GM19467 (cell line): Measurements from ENCODE around the gene FANK1.

Source experiments
- ATAC-seq: cut with Tn5 transposase; IDR thresholded peaks from one replicate; pipeline ENCODE4 v1.9.1; 2021; ENCODE audit warnings: mild to moderate bottlenecking, moderate library complexity; ENCODE audit not compliant: unreplicated experiment

Gene FANK1

DNA sequence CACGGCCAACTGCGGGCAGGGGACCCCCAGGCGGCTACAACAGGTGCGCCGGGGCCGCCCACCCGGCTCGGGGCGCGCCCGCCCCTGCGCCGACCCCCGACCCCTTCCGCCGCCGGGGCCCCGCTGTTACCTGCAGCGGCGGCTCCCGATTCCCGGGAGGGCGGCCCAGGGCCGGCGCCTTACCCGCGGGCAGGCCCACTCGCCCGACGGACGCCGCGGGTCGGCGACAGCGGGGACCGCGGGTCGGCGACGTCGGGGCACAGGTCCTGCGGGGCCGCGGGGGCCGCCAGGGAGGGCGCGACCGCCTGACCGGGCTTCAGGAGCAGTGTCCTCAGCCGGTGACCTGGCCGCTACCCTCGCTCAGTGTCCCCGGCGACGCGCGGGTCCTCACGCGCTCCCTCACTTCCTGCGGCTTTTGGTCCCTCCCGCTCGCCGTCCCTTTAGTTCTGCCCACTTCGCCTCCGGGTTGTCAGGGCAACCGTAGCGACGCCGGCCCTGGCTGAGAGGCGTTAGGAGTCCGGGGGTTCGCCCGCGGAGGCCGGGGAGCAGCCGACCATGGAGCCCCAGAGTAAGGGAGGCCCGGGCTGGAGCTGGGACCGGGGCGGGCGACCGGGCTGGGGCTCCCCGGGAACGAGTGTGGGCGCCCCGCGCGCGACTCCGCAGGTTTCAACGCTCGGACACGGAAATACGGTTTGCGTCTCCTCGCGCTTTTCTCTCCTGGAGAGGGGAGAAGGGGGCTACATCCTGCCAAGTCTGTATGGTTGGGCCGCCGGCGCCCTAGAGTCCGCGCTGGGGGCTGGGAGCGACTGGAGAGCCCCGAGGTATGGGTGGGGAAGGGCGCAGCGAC is at the start of gene FANK1:
Gene FANK1 (plus strand): TSS at position 477 of the 847 bp plus-strand sequence. CDS start 79 bp downstream, at position 556.
- peak; percentile 85 for ATAC-seq

DNA sequence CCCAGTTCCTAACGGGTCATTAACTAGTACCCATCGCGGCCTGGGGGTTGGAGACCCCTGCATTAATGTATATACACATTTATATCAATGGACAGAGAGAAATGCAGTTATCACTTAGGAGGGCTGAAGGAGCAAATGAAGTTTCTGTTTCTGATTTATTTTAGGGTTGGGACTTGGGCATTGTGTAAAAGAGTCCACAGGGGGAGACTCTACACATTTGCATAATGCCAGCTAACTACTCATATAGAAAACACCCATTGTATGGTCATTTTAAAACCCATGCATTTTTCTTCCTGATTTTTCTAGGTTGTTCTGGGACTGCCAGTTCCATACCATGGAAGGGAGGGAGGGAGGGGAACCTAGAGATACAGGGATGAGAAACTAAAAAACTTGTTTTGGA is 49.5 kb upstream of the FANK1 start:
- no peak for ATAC-seq

GRCh38 chr10:125848371-125848770 is 48.0 kb upstream of the FANK1 start:
- ATAC-seq, result no peak

DNA sequence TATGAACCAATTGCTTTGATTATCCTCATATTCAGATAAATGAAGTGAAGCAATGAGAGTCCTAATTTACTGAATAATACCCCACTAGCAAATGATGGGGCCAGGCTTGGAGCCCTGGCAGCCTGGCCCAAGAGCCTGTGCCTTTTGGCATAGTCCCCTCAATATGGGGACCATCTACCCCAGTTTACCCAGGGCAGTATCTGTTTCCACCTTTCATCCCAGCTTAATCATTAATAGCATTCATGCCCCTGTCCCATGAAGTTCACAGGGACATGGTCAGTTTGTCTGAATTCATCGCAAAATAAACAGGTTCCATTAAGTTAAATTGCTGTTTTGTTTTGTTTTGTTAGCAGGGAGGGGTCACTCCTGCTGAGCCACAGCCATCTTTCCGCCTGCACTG is 47.5 kb upstream of the FANK1 start:
- no peak for ATAC-seq

- ATAC-seq, result no peak
Measured at GRCh38 chr10:125849448-125849847, 46.9 kb upstream of the FANK1 start.

DNA sequence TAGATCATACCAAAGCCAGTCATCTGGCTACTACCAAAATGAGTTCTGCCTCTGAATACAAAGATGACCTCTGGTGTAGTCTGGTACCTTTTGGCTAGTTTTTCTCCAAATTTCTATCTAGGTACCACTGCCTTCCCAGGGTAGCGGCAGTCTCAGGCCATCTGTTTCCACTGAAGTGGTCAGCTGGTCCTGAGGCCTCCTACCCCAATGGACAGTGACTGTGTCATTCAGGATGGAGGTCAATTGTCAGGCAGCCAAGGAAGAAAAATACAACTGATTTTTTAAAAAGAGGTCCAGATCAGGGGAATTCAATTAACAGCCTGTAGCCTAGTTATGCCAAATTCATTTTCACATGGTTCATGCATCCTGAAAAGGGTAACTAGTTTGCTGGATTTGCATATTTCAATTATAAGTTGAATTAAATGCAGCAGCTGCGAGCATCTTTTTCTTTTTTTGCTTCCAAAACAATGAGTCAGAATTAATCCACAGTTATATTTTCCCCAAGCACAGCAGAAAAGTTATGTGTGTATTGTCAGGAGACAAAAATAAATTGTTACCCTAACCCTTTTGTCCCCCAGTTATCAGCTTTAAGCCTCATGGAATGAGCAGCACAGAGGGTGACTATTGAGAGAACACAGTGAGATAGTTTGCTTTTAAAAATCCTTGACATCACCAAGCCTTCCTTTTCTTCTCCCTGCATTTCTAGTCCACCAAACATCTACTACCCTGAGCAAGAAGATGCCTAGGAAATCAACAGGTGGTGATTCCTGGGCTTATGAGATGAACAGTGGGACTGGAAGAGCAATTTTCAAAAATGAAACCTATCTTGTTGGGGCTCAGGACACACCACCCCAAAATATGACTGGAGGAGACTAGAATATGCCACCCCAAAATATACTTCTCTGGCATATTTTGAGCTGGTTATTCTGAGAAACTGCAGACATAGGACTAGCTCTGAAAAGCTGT is 45.3 kb upstream of the FANK1 start:
- ATAC-seq, result no peak

- ATAC-seq, result no peak
Measured at GRCh38 chr10:125852487-125852886, 43.9 kb upstream of the FANK1 start.

DNA sequence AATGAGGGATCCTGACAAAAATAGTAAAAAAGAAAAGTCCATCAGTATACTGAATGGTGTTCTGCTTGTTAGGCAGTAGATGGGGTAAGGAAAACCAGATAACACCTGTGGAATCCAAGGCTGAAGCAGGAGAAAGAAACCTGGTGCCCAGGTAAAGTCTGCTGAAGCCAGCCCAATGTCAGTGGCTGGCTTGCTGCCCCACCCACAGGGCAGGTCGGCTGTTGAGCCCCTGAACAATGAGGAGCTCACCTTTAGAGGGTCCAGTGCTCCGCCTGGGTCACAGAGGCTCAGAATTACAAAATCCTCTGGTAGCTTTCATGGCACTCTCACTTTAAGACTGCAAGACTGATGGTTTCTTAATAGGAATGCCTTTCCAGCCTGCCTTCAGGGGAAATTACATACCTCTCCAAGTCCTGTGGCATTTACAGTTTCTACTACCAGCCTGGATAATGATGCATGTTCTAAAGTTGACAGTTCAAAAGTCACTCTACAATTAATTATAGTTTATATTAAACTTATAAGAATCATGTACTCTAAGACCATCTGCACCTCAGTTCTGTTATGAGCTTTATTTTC is 39.1 kb upstream of the FANK1 start:
- no peak for ATAC-seq

GRCh38 chr10:125859128-125859817 is 37.1 kb upstream of the FANK1 start:
- ATAC-seq, result no peak

GRCh38 chr10:125865120-125865519 is 31.2 kb upstream of the FANK1 start:
- ATAC-seq, result no peak

DNA sequence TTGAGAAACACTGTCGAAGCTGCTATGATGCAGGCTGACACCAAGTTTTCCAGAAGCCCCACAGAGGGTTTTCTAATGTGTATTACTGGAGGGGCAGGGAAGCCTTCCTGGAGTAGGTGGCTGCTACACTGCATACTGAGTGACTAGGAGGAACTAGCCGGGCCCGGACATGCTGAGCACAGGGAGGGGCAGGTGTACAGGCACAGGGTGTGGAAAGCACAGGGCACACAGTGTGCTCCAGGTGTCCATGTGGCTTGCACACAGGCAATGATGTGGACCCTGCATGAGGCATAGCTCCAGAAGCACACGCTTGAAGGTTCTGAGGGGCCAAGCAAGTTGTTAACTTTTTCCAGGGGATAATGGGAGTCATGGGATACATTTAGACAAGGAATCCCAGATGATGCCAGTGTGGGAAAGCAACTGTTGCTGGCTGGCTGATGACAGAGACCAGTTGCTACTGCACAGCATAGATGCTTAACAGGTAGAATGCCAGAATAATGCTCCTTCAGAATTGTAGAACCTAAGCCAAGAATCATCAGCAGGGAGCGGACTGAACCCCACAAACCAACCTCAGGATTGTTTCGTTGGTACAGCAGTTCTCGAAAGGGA is 29.8 kb upstream of the FANK1 start:
- ATAC-seq, result no peak

GRCh38 chr10:125868372-125868975 is 27.9 kb upstream of the FANK1 start:
- ATAC-seq, result no peak

DNA sequence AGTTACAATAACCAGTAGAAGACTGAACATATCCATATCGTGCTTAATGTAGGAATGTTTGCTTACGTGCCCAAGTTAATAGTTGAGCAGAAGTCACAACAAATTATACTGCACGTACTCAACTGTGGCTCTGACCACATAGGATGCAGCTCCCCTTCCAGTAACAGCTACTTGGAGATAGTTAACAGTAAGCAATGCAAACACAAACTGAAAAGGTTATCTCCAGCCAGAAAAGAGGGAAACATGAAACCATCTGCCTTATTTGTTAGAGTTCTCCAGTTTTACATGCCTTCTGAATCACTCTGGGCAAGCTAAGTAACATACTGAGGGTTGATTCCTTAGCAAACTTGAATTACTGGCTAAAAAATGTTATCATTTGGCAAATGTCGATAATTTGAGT is 25.0 kb upstream of the FANK1 start:
- no peak for ATAC-seq

GRCh38 chr10:125878957-125879835 is 17.2 kb upstream of the FANK1 start:
- ATAC-seq, result no peak

DNA sequence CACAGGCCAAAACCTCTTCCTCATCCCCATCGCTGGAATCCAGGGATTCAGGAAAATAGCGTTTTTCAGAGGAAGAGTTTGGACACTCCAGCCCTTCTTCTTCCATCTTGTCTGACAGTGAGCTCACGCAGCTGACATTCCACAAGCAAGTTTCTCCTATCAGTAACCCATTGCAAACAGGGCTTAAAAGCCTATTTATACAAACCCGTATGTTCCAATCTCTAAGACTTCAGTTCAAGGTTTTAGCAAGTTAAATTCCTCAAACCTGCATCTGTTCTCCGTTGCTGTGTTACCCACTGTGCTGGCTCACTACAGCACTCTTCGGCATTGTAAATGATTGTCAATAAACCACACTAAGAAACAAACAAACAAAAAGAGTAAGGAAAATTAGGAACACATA is 15.6 kb upstream of the FANK1 start:
- ATAC-seq, result no peak

- ATAC-seq, result no peak
Measured at GRCh38 chr10:125881192-125881591, 15.2 kb upstream of the FANK1 start, which contains the start of gene DHX32. Gene DHX32, minus strand, starts transcription at chr10:125881292. Its CDS starts 468 bp downstream, at chr10:125880824.

DNA sequence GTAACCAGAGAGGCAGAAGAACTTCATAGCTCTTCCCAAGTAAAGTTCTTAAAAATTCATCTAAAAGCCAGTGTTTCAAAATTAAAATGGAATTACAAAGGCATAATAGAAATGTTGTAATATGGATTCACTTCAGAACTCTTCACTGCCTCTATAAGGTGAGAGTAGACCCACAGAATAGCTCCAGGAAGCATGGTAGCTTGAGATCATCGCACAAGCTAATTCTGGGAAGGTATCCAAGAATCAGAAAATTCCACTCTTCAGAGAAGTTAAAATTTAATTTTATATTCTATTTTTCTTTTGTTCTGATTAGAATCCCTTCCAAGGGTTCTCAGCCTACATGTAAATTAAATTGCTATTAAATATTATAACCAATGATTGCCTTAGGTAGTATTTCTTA is 13.8 kb upstream of the FANK1 start:
- ATAC-seq, result no peak

DNA sequence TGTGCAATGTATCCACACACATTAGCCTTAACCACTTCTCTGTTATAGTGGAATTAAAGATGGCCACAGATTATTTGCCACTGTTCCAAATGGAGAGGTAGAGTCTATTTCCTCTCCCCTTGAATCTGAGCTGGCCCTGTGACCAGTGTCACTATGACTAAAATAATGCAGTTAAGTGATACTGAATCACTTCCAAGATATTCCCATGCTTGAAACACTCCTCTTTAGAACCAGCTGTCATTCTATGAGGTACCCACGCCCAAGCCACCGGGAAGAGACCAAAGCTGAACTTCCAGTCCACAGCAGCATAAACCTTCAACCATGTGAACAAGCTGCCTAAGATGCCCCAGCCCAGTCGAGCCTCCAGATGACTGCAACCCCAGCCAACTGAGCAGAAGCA is 13.2 kb upstream of the FANK1 start:
- ATAC-seq, result no peak
